ENCODE data around the gene SESN3. TPM values are rescaled to one million over a fixed set of nuclear protein-coding genes. Genes with fewer than 3 reads are reported as not detected.

The SESN3 gene
- total and polyA plus RNA-seq, 4 donors = 4.0 to 73.3 (median 20.1) TPM

DNA sequence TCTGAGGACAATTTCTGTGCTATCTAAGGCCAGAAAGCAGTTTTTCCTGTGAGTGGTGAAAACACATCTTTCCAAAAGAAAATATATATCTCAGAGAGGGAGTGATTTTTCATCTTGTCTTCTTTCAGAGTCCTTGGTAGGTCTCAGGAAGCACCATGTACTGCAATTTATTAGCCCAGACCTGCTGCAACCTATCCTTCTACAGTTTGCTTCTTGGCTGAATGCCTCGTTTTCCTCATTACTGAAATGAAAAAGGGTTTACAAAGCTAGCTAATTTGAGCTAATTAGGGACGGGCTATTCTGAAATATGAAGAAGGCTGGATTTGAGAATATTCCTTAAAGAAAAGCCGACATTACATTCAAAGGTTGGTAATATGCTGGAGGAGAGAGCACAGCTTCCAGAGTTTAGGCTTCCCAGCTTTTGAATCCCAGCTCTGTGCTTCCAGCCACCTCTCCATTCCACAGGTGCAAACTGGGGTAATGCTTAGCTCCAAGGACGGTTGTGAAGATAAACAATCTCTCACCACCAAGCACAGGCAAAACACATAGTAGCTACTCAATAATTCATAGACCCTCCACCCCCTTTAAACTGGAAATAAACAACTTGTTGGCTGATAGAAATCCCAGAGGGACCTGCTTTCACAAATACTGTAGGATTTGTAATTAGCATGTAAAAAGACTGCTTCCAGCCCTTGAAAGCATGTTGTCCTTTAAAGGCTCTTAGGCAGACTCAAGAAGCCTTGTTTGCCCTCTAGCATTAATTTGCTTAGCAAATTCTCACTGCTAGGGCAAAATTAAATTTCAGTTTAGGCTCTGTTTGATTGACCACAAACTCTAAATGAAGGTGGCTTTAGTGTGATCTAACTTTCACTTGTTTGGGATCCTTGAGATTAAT lies 24.5 kb upstream of the SESN3 start:
- WGBS, 2 donors = 66 to 67% methylated on average over 4 of the region's 4 CpGs
- TF ChIP-seq, protein P1, sequence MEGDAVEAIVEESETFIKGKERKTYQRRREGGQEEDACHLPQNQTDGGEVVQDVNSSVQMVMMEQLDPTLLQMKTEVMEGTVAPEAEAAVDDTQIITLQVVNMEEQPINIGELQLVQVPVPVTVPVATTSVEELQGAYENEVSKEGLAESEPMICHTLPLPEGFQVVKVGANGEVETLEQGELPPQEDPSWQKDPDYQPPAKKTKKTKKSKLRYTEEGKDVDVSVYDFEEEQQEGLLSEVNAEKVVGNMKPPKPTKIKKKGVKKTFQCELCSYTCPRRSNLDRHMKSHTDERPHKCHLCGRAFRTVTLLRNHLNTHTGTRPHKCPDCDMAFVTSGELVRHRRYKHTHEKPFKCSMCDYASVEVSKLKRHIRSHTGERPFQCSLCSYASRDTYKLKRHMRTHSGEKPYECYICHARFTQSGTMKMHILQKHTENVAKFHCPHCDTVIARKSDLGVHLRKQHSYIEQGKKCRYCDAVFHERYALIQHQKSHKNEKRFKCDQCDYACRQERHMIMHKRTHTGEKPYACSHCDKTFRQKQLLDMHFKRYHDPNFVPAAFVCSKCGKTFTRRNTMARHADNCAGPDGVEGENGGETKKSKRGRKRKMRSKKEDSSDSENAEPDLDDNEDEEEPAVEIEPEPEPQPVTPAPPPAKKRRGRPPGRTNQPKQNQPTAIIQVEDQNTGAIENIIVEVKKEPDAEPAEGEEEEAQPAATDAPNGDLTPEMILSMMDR (IDR thresholded peaks at IDR 0.05; ENCODE audit: control extremely low read depth, extremely low read depth) = no peak
- Histone ChIP-seq H3K4me3 (no peak overlapping the region), H3K27ac (ENCODE audit: low read depth in 1 of 2, low read length in 1 of 2) (peak overlapping the region in 1 of 2 donors; percentile 40), H3K27me3 (ENCODE audit: control insufficient read depth in 3 of 3, insufficient read depth in 3 of 3, low read length in 2 of 3) (no peaks in the 10 kb centered on the region), H3K36me3 (ENCODE audit: control insufficient read depth in 4 of 4, insufficient read depth in 4 of 4, low read length in 4 of 4) (no peaks in the 10 kb centered on the region), H3K9ac (ENCODE audit: insufficient read depth in 1 of 2, low read length in 2 of 2) (peak overlapping the region in 1 of 2 donors; percentile 70), H3K9me3 (ENCODE audit: control insufficient read depth in 4 of 4, insufficient read depth in 3 of 4, low read length in 3 of 4) (no peaks in the 10 kb centered on the region), H3K4me1 (ENCODE audit: control insufficient read depth in 5 of 5, insufficient read depth in 5 of 5, low read length in 5 of 5) (peaks cover 0 to 35% (median 34%) of the 10 kb centered on the region in 5 donors)
- peak in 2 of 3 donors; percentile 43 to 45 for DNase-seq
- ATAC-seq (ENCODE audit: insufficient read depth, low FRiP score) = no peak

DNA sequence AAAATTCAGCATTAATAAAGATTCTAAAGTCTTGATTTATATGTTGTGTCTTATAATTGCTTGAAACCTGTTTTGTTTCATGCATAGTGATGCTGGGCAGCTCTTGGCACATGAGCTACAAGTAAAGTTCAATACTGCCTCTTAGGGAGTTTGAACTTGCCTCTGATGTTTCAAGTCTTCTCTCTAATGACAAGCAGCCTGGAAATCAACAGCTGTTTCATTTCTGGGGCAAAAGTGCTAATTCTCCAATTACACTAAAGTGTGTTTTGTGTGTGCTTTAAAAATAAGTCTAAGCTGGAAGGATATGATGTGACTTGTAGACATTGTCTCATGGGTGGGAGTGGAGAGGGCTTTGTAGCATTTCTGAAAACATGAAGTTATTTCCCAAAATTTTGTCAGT lies 23.7 kb upstream of the SESN3 start:
- Histone ChIP-seq H3K4me1 (ENCODE audit: control insufficient read depth in 5 of 5, insufficient read depth in 5 of 5, low read length in 5 of 5) (peaks cover 0 to 35% (median 34%) of the 10 kb centered on the region in 5 donors), H3K9ac (ENCODE audit: insufficient read depth in 1 of 2, low read length in 2 of 2) (peak overlapping the region in 1 of 2 donors; percentile 70), H3K36me3 (ENCODE audit: control insufficient read depth in 4 of 4, insufficient read depth in 4 of 4, low read length in 4 of 4) (no peaks in the 10 kb centered on the region), H3K9me3 (ENCODE audit: control insufficient read depth in 4 of 4, insufficient read depth in 3 of 4, low read length in 3 of 4) (no peaks in the 10 kb centered on the region), H3K4me3 (no peak overlapping the region), H3K27me3 (ENCODE audit: control insufficient read depth in 3 of 3, insufficient read depth in 3 of 3, low read length in 2 of 3) (no peaks in the 10 kb centered on the region), H3K27ac (ENCODE audit: low read depth in 1 of 2, low read length in 1 of 2) (peak overlapping the region in 1 of 2 donors; percentile 5)
- DNase-seq (no peak), ATAC-seq (ENCODE audit: insufficient read depth, low FRiP score) (no peak)
- TF ChIP-seq, protein P1 (IDR thresholded peaks at IDR 0.05; ENCODE audit: control extremely low read depth, extremely low read depth) = no peak

DNA sequence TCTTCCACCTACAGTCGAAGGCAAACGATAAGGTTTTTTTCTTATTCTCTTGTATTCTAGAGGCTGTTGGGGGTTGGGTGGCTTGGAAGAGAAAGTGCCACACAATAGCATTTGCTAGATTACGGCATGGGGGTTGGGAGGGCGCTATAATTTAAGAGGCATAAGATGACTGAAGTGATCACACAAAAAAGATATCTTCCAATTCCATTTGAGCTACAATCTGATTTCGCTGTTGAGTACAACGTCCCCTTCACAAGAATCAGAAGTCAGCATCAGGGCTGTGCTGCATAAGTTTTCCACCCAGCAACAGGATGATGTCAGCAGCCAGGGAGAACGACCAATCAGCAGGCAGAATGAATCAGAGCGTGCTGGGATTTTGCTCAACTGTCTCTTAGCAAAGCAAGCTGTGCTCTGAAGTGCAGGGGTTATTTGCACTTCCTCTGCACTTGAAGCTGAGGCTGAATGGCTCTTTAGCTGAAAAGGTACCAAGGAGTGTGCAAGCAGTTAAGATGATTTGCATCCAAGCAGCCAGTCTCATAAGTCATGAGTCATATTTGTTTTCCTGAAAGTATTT lies 23.2 kb upstream of the SESN3 start:
- TF ChIP-seq, protein P1 (IDR thresholded peaks at IDR 0.05; ENCODE audit: control extremely low read depth, extremely low read depth) = no peak
- H3K9ac ChIP-seq (ENCODE audit: insufficient read depth in 1 of 2, low read length in 2 of 2) = peak overlapping the region in 1 of 2 donors; percentile 92

More for the DNA sequence above, 23.2 kb upstream of the SESN3 start:
- H3K9me3 ChIP-seq (ENCODE audit: control insufficient read depth in 4 of 4, insufficient read depth in 3 of 4, low read length in 3 of 4) = no peaks in the 10 kb centered on the region
- H3K36me3 ChIP-seq (ENCODE audit: control insufficient read depth in 4 of 4, insufficient read depth in 4 of 4, low read length in 4 of 4) = no peaks in the 10 kb centered on the region
- ATAC-seq (ENCODE audit: insufficient read depth, low FRiP score) (peak; percentile 95), DNase-seq (peak; percentile 95 to 98 (median 98))
- H3K4me3 ChIP-seq = no peak overlapping the region
- WGBS, 2 donors = 3 to 5% methylated on average over 8 of the region's 8 CpGs
- no peaks in the 10 kb centered on the region for H3K27me3 ChIP-seq (ENCODE audit: control insufficient read depth in 3 of 3, insufficient read depth in 3 of 3, low read length in 2 of 3)
- peaks cover 0 to 35% (median 34%) of the 10 kb centered on the region in 5 donors for H3K4me1 ChIP-seq (ENCODE audit: control insufficient read depth in 5 of 5, insufficient read depth in 5 of 5, low read length in 5 of 5)
- H3K27ac ChIP-seq (ENCODE audit: low read depth in 1 of 2, low read length in 1 of 2) = peak overlapping the region in 1 of 2 donors; percentile 40

Data from lung (tissue), 12 donors.